HCT116 (cell line): Measurements from ENCODE around the gene UBE2F. TPM values are rescaled to one million over a fixed set of nuclear protein-coding genes. Genes with fewer than 3 reads are reported as not detected.

Source experiments
- ATAC-seq: fragments of 200-7000 bp; cut with Tn5 transposase; 2 replicates; pipeline ENCODE4 v1.9.1; 2020; ENCODE audit warnings: mild to moderate bottlenecking, moderate library complexity
- Bru-seq: library from RNA; stranded (reverse); fragments of 400-500 nt; gene quantifications from one replicate; lab custom pipeline; 2021; lab: Mats Ljungman, UMichigan
- BruChase-seq, 2 experiments: library from RNA; stranded (reverse); fragments of 400-500 nt; gene quantifications; one replicate each; lab custom pipeline; 2021; lab: Mats Ljungman, UMichigan
- BruUV-seq: library from RNA; stranded (reverse); fragments of 400-500 nt; replicated peaks from 2 replicates; lab custom pipeline; 2021; lab: Mats Ljungman, UMichigan
- CTCF ChIA-PET: fragments of 300-600 bp; sonication (Branson Sonifier 250); formaldehyde crosslinking; loops from one replicate; lab custom pipeline; 2021; ENCODE audit warnings: antibody characterized with exemption; lab: Charles Lee
- POLR2A ChIA-PET: fragments of 300-600, 350-600 bp; sonication (Branson Sonifier 250); formaldehyde crosslinking; loops from one replicate; lab custom pipeline; 2021; ENCODE audit warnings: antibody characterized with exemption; lab: Charles Lee
- RAD21 ChIA-PET, 2 experiments: fragments of 300-600 bp; sonication (Branson Sonifier 250); formaldehyde crosslinking; loops; one replicate each; lab custom pipeline; 2023; ENCODE audit warnings: low total read pairs in 2 of 2; ENCODE audit not compliant: uncharacterized antibody in 2 of 2, unreplicated experiment in 2 of 2, low non-redundant PET in 1 of 2; lab: Charles Lee
- DNase-seq: peaks from one replicate; pipeline ENCODE4 v3.0.0-alpha.2; 2010; ENCODE audit warnings: low read depth, low spot score
- H2AFZ ChIP-seq: fragments of 200-600 bp; shearing (Covaris generic), sonication (generic); 2 replicates; pipeline ENCODE4 v1.6.1; 2017; ENCODE audit warnings: low read depth, mixed run types, mixed read lengths, antibody characterized with exemption, low read length; ENCODE audit not compliant: poor library complexity, severe bottlenecking
- H3K27ac ChIP-seq: 2 replicates; pipeline ENCODE4 v1.5.1; 2012; ENCODE audit warnings: low read depth, low read length
- H3K27me3 ChIP-seq: fragments of 200-600 bp; sonication (generic); 2 replicates; pipeline ENCODE4 v1.6.1; 2016; ENCODE audit warnings: mixed run types, low read length, mixed read lengths; ENCODE audit not compliant: insufficient read depth
- H3K36me3 ChIP-seq, 2 experiments: fragments of 200-500 bp in 1 of 2; fragments of 200-600 bp in 1 of 2; sonication (Bioruptor generic) in 1 of 2; sonication (generic) in 1 of 2; 2 replicates each; pipeline versions ENCODE4 v1.5.1 to v1.6.1; 2014 to 2016; ENCODE audit warnings: low read length in 2 of 2, inconsistent platforms in 1 of 2, mixed read lengths in 1 of 2, mixed run types in 1 of 2; ENCODE audit not compliant: insufficient read depth in 2 of 2, control insufficient read depth in 1 of 2
- H3K4me1 ChIP-seq, 2 experiments: fragments of 200-600 bp in 1 of 2; sonication (generic) in 1 of 2; 2 replicates each; pipeline versions ENCODE4 v1.5.1 to v1.6.1; 2012 to 2017; ENCODE audit warnings: low read length in 2 of 2, inconsistent platforms in 1 of 2, mild to moderate bottlenecking in 1 of 2, mixed read lengths in 1 of 2, mixed run types in 1 of 2, moderate library complexity in 1 of 2; ENCODE audit not compliant: insufficient read depth in 2 of 2, control insufficient read depth in 1 of 2
- H3K4me2 ChIP-seq: fragments of 200-600 bp; sonication (generic); 2 replicates; pipeline ENCODE4 v1.6.1; 2017; ENCODE audit warnings: mixed run types, low read length, mixed read lengths
- H3K4me3 ChIP-seq, 2 experiments: fragments of 200-600 bp in 1 of 2; sonication (generic) in 1 of 2; replicated peaks in 1 of 2; 2 replicates each; pipeline ENCODE4 v1.5.1; 2011 to 2016; ENCODE audit warnings: low read length in 2 of 2, control low read depth in 1 of 2, low read depth in 1 of 2, mild to moderate bottlenecking in 1 of 2, mixed read lengths in 1 of 2, mixed run types in 1 of 2
- H3K79me2 ChIP-seq: fragments of 200-600 bp; sonication (generic); 2 replicates; pipeline ENCODE4 v1.6.1; 2017; ENCODE audit warnings: mild to moderate bottlenecking, mixed run types, low read length, moderate library complexity, mixed read lengths; ENCODE audit not compliant: insufficient read depth
- H3K9ac ChIP-seq: fragments of 200-600 bp; sonication (generic); 2 replicates; pipeline ENCODE4 v1.6.1; 2016; ENCODE audit warnings: low read length, mixed read lengths
- H3K9me2 ChIP-seq: fragments of 200-600 bp; sonication (generic), shearing (Covaris generic); 2 replicates; pipeline ENCODE4 v1.6.1; 2017; ENCODE audit warnings: mixed run types, mild to moderate bottlenecking, moderate library complexity; ENCODE audit not compliant: insufficient read depth
- H3K9me3 ChIP-seq, 2 experiments: fragments of 200-500 bp in 1 of 2; fragments of 200-600 bp in 1 of 2; sonication (Bioruptor generic) in 1 of 2; sonication (generic) in 1 of 2; 2 replicates each; pipeline ENCODE4 v1.6.1; 2014 to 2017; ENCODE audit warnings: low read length in 2 of 2, mixed read lengths in 2 of 2, inconsistent platforms in 1 of 2, low read depth in 1 of 2, mild to moderate bottlenecking in 1 of 2, mixed run types in 1 of 2, moderate library complexity in 1 of 2; ENCODE audit not compliant: control insufficient read depth in 1 of 2, insufficient read depth in 1 of 2
- H4K20me1 ChIP-seq: fragments of 200-600 bp; sonication (generic), shearing (Covaris generic); 2 replicates; pipeline ENCODE4 v1.6.1; 2017; ENCODE audit warnings: mixed run types, mild to moderate bottlenecking, moderate library complexity; ENCODE audit not compliant: insufficient read depth
- CBX3 ChIP-seq: IDR thresholded peaks from 2 replicates; pipeline ENCODE4 v1.6.1; 2012; ENCODE audit warnings: low read depth
- CEBPB ChIP-seq: IDR thresholded peaks from 2 replicates; pipeline ENCODE4 v1.6.1; 2012; ENCODE audit warnings: low read depth
- EZH2 ChIP-seq: fragments of 200-600 bp; sonication (generic); IDR thresholded peaks from 2 replicates; pipeline ENCODE4 v1.6.1; 2017; ENCODE audit warnings: antibody characterized with exemption, mixed run types
- FOSL1 ChIP-seq: IDR thresholded peaks from 2 replicates; pipeline ENCODE4 v1.6.1; 2012; ENCODE audit warnings: low read depth
- POLR2AphosphoS5 ChIP-seq: IDR thresholded peaks from 2 replicates; pipeline ENCODE4 v1.6.1; 2011; ENCODE audit warnings: mild to moderate bottlenecking, low read depth, low read length, moderate library complexity
- SIN3A ChIP-seq: IDR thresholded peaks from 2 replicates; pipeline ENCODE4 v1.6.1; 2012; ENCODE audit warnings: low read depth
- SP1 ChIP-seq: IDR thresholded peaks from 2 replicates; pipeline ENCODE4 v1.6.1; 2012; ENCODE audit warnings: low read depth
- SRF ChIP-seq: IDR thresholded peaks from 2 replicates; pipeline ENCODE4 v1.6.1; 2012; ENCODE audit warnings: low read depth
- TCF7L2 ChIP-seq: IDR thresholded peaks from 2 replicates; pipeline ENCODE4 v1.7.0; 2011; ENCODE audit warnings: borderline replicate concordance, inconsistent platforms; ENCODE audit not compliant: insufficient read depth, insufficient read length; ENCODE audit errors: extremely low read depth
- YY1 ChIP-seq: IDR thresholded peaks from 2 replicates; pipeline ENCODE4 v1.6.1; 2011; ENCODE audit warnings: low read length, low read depth, moderate library complexity, mild to moderate bottlenecking; ENCODE audit not compliant: insufficient replicate concordance; ENCODE audit errors: extremely low read depth
- ZFX ChIP-seq: fragments of 450-650 bp; IDR thresholded peaks from 2 replicates; pipeline ENCODE4 v1.6.1; 2017
- ZNF274 ChIP-seq: fragments of 200-500 bp; sonication (Bioruptor generic); IDR thresholded peaks from 2 replicates; pipeline ENCODE4 v1.6.1; 2014; ENCODE audit warnings: mild to moderate bottlenecking, low read depth, low read length, inconsistent platforms
- intact Hi-C: fragments of 100-400 bp; cut with micrococcal nuclease; formaldehyde crosslinking; loops from 2 replicates; pipeline ENCODE4 v1.10.0; 2022
- long read RNA-seq: library from polyadenylated mRNA; unstranded; transcript quantifications from one replicate; pipeline ENCODE4 v2.0.0, GENCODE V29; 2021; ENCODE audit not compliant: unreplicated experiment
- polyA plus RNA-seq: library from polyadenylated mRNA; unstranded; fragments of >200 nt; gene quantifications from 2 replicates; pipeline ENCODE4 v1.2.1, GENCODE V29; 2012; ENCODE audit warnings: missing spikeins
- total RNA-seq: library from RNA; stranded (reverse); gene quantifications from one replicate; pipeline ENCODE4 v1.2.1, GENCODE V29; 2021; ENCODE audit not compliant: unreplicated experiment
- TF ChIP-seq, protein P1 (sequence below): IDR thresholded peaks from 2 replicates; pipeline ENCODE4 v1.6.1; 2011; ENCODE audit warnings: mild to moderate bottlenecking, low read length, moderate library complexity; ENCODE audit not compliant: insufficient replicate concordance; ENCODE audit errors: extremely low read depth
- TF ChIP-seq, protein P2 (sequence below): IDR thresholded peaks from 2 replicates; pipeline ENCODE4 v1.6.1; 2012
- TF ChIP-seq, protein P3 (sequence below): IDR thresholded peaks from 2 replicates; pipeline ENCODE4 v1.6.1; 2012; ENCODE audit warnings: low read depth

UBE2F gene, protein sequence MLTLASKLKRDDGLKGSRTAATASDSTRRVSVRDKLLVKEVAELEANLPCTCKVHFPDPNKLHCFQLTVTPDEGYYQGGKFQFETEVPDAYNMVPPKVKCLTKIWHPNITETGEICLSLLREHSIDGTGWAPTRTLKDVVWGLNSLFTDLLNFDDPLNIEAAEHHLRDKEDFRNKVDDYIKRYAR
- total RNA-seq (32.8 TPM), Bru-seq, nascent RNA (percentile 80 among the genes with signal in this experiment), BruChase-seq, experiment 1, labeled RNA remaining after a 6-hour chase (percentile 96 among the genes with signal in this experiment), BruChase-seq, experiment 2, labeled RNA remaining after a 2-hour chase (percentile 92 among the genes with signal in this experiment)
- polyA plus RNA-seq, result 27.1 and 32.0 TPM in 2 replicates
- long read RNA-seq, transcript UBE2F-201 (10 exons, 2,009 nt), result major isoform, 18 of 36 reads
- long read RNA-seq, partial matches to known transcripts, result 7 of 36 reads
- long read RNA-seq, other reads (novel, unspliced or antisense), result 3 of 36 reads

DNA sequence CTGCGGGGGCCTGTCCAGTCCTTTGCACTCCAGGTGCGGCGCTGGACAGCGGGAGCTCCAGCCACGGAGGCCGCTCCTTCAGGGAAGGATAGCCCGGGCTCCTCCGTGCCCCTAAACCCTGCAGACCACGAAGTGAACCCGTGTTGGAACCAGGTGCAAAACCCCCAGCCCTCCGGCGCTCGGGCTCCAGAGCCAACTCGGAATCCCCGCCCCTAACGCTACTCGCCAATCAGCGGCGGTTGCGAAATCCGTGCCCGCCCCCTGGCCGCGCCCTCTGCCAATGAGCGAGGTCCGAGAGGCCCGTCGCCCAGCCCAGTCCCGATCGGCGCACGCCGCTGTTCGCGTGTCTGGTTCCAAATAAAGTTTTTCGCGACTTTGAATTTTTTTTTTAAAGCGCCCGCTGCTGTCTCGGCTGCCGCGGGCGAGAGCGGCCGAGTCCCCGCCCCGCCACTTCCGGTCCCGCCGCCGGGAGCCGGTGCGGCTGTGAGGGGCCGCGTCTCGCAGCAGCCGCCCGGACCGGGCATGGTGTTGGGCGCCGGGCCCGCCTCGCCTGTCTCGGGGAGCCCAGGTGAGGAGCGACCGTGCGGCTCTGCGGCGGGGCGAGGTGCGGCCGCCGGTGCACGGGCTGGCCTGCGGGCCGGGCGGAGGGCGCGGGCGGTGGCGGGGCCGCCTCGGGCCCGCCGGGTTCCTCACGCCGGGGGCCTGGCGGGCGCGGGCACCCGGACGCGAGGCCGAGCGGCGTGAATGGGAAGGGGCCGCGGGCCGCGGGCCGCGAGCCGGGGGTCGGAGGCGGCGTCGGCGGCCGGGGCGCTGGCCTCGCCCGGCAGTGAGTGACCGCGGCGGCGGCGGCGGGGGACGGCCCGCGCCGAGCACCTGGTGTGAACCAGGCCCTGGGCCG lies at the start of gene UBE2F:
Gene UBE2F (plus strand): TSS at position 450 of the 898 bp plus-strand sequence. CDS start 6,094 bp downstream, outside the sequence.
- H4K20me1 ChIP-seq, result no peaks in the 10 kb centered on the region
- peak within 1 kb of the TSS; percentile 81 to 94 for H3K4me3 ChIP-seq
- TF ChIP-seq, protein P1, sequence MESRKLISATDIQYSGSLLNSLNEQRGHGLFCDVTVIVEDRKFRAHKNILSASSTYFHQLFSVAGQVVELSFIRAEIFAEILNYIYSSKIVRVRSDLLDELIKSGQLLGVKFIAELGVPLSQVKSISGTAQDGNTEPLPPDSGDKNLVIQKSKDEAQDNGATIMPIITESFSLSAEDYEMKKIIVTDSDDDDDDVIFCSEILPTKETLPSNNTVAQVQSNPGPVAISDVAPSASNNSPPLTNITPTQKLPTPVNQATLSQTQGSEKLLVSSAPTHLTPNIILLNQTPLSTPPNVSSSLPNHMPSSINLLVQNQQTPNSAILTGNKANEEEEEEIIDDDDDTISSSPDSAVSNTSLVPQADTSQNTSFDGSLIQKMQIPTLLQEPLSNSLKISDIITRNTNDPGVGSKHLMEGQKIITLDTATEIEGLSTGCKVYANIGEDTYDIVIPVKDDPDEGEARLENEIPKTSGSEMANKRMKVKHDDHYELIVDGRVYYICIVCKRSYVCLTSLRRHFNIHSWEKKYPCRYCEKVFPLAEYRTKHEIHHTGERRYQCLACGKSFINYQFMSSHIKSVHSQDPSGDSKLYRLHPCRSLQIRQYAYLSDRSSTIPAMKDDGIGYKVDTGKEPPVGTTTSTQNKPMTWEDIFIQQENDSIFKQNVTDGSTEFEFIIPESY, result peak; percentile 69
- TF ChIP-seq YY1 (peak; percentile 70), ZNF274 (no peak), TCF7L2 (peak; percentile 53), ZFX (peak; percentile 81), CBX3 (peak; percentile 87; the same call in 1 of the 2 replicates), SRF (no peak), POLR2AphosphoS5 (peak; percentile 86), EZH2 (no peak), CEBPB (peak; percentile 97), SP1 (peak; percentile 86), SIN3A (peak; percentile 75), FOSL1 (no peak)
- TF ChIP-seq, protein P2, sequence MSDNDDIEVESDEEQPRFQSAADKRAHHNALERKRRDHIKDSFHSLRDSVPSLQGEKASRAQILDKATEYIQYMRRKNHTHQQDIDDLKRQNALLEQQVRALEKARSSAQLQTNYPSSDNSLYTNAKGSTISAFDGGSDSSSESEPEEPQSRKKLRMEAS, result peak; percentile 94
- TF ChIP-seq, protein P3, sequence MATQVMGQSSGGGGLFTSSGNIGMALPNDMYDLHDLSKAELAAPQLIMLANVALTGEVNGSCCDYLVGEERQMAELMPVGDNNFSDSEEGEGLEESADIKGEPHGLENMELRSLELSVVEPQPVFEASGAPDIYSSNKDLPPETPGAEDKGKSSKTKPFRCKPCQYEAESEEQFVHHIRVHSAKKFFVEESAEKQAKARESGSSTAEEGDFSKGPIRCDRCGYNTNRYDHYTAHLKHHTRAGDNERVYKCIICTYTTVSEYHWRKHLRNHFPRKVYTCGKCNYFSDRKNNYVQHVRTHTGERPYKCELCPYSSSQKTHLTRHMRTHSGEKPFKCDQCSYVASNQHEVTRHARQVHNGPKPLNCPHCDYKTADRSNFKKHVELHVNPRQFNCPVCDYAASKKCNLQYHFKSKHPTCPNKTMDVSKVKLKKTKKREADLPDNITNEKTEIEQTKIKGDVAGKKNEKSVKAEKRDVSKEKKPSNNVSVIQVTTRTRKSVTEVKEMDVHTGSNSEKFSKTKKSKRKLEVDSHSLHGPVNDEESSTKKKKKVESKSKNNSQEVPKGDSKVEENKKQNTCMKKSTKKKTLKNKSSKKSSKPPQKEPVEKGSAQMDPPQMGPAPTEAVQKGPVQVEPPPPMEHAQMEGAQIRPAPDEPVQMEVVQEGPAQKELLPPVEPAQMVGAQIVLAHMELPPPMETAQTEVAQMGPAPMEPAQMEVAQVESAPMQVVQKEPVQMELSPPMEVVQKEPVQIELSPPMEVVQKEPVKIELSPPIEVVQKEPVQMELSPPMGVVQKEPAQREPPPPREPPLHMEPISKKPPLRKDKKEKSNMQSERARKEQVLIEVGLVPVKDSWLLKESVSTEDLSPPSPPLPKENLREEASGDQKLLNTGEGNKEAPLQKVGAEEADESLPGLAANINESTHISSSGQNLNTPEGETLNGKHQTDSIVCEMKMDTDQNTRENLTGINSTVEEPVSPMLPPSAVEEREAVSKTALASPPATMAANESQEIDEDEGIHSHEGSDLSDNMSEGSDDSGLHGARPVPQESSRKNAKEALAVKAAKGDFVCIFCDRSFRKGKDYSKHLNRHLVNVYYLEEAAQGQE, result no peak
- TF ChIP-seq, all 23 proteins: peak for 10
- RAD21 ChIA-PET, result no interaction called here
- Histone ChIP-seq H3K9me2 (no peaks in the 10 kb centered on the region), H3K36me3 (no peaks in the 10 kb centered on the region), H3K9me3 (peaks cover 0 to 8% of the 10 kb centered on the region in 2 experiments; a peak in 1 of 4 replicates), H3K4me2 (peak within 1 kb of the TSS; percentile 94), H3K9ac (peak within 1 kb of the TSS; percentile 72), H3K4me1 (peaks cover 9 to 18% of the 10 kb centered on the region in 2 experiments), H2AFZ (peak within 1 kb of the TSS; percentile 61), H3K27me3 (no peaks in the 10 kb centered on the region), H3K79me2 (peaks cover 44% of the 10 kb centered on the region), H3K27ac (peak within 1 kb of the TSS; percentile 62; the same call in 1 of the 2 replicates)
- CTCF ChIA-PET, result no interaction called here
- POLR2A ChIA-PET, result no interaction called here
- BruUV-seq, result no TSS peak
- peak; percentile 97 for ATAC-seq
- peak; percentile 89 for DNase-seq
- intact Hi-C loops, result no loop called here
